ENCODE data around the gene C19orf33. TPM values are rescaled to one million over a fixed set of nuclear protein-coding genes. Genes with fewer than 3 reads are reported as not detected.

The C19orf33 gene
- total and polyA plus RNA-seq, 2 experiments from 2014 or later: 58.9 to 72.2 TPM

DNA sequence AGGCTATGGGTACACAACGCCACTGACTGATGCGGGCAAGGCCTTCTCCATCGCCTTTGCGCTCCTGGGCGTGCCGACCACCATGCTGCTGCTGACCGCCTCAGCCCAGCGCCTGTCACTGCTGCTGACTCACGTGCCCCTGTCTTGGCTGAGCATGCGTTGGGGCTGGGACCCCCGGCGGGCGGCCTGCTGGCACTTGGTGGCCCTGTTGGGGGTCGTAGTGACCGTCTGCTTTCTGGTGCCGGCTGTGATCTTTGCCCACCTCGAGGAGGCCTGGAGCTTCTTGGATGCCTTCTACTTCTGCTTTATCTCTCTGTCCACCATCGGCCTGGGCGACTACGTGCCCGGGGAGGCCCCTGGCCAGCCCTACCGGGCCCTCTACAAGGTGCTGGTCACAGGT, 22.5 kb downstream of the C19orf33 start:
- no peaks in the 10 kb centered on the region for H3K4me1 ChIP-seq (ENCODE audit: insufficient read depth)
- DNase-seq (ENCODE audit: low spot score) (no peak), ATAC-seq (no peak)
- no peaks in the 10 kb centered on the region for H4K20me1 ChIP-seq (replicated peaks; ENCODE audit: insufficient read depth)
- H3K4me3 ChIP-seq: no peak overlapping the region
- Mint-ChIP-seq H3K27me3 (ENCODE audit: insufficient read depth, low read depth, poor library complexity) (peaks cover 6% of the 10 kb centered on the region), H3K4me1 (peaks cover 1% of the 10 kb centered on the region; the same call in 2 of the 3 replicates), H3K27ac (no peak overlapping the region), H3K4me3 (no peak overlapping the region), H3K36me3 (ENCODE audit: low read depth) (peaks cover 6% of the 10 kb centered on the region; the same call in 2 of the 3 replicates), H3K9me3 (no peaks in the 10 kb centered on the region; the same call in 2 of the 3 replicates)
- no peaks in the 10 kb centered on the region for H3K79me2 ChIP-seq (replicated peaks; ENCODE audit: insufficient read depth)
- H3F3A ChIP-seq (replicated peaks; ENCODE audit: low read depth): 0 out of 2 replicates have a peak, but pooled peaks cover 2% of the 10 kb centered on the region
- H3K9me2 ChIP-seq (ENCODE audit: insufficient read depth): no peaks in the 10 kb centered on the region
- TF ChIP-seq POLR2AphosphoS5 (IDR thresholded peaks at IDR 0.05; ENCODE audit: low read depth) (no peak), ZNF114 (CRISPR knock-in tag; IDR thresholded peaks at IDR 0.05) (no peak), CREB1 (CRISPR knock-in tag; IDR thresholded peaks at IDR 0.05; ENCODE audit: low read depth) (no peak), STAT1 (IDR thresholded peaks at IDR 0.05; ENCODE audit: unreplicated experiment) (no peak), EZH2 (IDR thresholded peaks at IDR 0.05; ENCODE audit: low read depth, unreplicated experiment) (no peak), EZH2phosphoT487 (IDR thresholded peaks at IDR 0.05; ENCODE audit: unreplicated experiment) (no peak), JUNB (IDR thresholded peaks at IDR 0.05; ENCODE audit: unreplicated experiment) (no peak), ZNF331 (CRISPR knock-in tag; IDR thresholded peaks at IDR 0.05; ENCODE audit: low read depth) (no peak), NANOG (IDR thresholded peaks at IDR 0.05; ENCODE audit: borderline replicate concordance) (no peak)
- TF ChIP-seq, protein P1, sequence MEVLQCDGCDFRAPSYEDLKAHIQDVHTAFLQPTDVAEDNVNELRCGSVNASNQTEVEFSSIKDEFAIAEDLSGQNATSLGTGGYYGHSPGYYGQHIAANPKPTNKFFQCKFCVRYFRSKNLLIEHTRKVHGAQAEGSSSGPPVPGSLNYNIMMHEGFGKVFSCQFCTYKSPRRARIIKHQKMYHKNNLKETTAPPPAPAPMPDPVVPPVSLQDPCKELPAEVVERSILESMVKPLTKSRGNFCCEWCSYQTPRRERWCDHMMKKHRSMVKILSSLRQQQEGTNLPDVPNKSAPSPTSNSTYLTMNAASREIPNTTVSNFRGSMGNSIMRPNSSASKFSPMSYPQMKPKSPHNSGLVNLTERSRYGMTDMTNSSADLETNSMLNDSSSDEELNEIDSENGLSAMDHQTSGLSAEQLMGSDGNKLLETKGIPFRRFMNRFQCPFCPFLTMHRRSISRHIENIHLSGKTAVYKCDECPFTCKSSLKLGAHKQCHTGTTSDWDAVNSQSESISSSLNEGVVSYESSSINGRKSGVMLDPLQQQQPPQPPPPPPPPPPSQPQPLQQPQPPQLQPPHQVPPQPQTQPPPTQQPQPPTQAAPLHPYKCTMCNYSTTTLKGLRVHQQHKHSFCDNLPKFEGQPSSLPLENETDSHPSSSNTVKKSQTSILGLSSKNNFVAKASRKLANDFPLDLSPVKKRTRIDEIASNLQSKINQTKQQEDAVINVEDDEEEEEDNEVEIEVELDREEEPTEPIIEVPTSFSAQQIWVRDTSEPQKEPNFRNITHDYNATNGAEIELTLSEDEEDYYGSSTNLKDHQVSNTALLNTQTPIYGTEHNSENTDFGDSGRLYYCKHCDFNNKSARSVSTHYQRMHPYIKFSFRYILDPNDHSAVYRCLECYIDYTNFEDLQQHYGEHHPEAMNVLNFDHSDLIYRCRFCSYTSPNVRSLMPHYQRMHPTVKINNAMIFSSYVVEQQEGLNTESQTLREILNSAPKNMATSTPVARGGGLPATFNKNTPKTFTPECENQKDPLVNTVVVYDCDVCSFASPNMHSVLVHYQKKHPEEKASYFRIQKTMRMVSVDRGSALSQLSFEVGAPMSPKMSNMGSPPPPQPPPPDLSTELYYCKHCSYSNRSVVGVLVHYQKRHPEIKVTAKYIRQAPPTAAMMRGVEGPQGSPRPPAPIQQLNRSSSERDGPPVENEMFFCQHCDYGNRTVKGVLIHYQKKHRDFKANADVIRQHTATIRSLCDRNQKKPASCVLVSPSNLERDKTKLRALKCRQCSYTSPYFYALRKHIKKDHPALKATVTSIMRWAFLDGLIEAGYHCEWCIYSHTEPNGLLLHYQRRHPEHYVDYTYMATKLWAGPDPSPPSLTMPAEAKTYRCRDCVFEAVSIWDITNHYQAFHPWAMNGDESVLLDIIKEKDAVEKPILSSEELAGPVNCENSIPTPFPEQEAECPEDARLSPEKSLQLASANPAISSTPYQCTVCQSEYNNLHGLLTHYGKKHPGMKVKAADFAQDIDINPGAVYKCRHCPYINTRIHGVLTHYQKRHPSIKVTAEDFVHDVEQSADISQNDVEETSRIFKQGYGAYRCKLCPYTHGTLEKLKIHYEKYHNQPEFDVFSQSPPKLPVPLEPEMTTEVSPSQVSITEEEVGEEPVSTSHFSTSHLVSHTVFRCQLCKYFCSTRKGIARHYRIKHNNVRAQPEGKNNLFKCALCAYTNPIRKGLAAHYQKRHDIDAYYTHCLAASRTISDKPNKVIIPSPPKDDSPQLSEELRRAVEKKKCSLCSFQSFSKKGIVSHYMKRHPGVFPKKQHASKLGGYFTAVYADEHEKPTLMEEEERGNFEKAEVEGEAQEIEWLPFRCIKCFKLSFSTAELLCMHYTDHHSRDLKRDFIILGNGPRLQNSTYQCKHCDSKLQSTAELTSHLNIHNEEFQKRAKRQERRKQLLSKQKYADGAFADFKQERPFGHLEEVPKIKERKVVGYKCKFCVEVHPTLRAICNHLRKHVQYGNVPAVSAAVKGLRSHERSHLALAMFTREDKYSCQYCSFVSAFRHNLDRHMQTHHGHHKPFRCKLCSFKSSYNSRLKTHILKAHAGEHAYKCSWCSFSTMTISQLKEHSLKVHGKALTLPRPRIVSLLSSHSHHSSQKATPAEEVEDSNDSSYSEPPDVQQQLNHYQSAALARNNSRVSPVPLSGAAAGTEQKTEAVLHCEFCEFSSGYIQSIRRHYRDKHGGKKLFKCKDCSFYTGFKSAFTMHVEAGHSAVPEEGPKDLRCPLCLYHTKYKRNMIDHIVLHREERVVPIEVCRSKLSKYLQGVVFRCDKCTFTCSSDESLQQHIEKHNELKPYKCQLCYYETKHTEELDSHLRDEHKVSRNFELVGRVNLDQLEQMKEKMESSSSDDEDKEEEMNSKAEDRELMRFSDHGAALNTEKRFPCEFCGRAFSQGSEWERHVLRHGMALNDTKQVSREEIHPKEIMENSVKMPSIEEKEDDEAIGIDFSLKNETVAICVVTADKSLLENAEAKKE (CRISPR knock-in tag; IDR thresholded peaks at IDR 0.05): no peak
- TF ChIP-seq, protein P2, sequence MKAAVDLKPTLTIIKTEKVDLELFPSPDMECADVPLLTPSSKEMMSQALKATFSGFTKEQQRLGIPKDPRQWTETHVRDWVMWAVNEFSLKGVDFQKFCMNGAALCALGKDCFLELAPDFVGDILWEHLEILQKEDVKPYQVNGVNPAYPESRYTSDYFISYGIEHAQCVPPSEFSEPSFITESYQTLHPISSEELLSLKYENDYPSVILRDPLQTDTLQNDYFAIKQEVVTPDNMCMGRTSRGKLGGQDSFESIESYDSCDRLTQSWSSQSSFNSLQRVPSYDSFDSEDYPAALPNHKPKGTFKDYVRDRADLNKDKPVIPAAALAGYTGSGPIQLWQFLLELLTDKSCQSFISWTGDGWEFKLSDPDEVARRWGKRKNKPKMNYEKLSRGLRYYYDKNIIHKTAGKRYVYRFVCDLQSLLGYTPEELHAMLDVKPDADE (IDR thresholded peaks at IDR 0.05): no peak
- TF ChIP-seq, protein P3, sequence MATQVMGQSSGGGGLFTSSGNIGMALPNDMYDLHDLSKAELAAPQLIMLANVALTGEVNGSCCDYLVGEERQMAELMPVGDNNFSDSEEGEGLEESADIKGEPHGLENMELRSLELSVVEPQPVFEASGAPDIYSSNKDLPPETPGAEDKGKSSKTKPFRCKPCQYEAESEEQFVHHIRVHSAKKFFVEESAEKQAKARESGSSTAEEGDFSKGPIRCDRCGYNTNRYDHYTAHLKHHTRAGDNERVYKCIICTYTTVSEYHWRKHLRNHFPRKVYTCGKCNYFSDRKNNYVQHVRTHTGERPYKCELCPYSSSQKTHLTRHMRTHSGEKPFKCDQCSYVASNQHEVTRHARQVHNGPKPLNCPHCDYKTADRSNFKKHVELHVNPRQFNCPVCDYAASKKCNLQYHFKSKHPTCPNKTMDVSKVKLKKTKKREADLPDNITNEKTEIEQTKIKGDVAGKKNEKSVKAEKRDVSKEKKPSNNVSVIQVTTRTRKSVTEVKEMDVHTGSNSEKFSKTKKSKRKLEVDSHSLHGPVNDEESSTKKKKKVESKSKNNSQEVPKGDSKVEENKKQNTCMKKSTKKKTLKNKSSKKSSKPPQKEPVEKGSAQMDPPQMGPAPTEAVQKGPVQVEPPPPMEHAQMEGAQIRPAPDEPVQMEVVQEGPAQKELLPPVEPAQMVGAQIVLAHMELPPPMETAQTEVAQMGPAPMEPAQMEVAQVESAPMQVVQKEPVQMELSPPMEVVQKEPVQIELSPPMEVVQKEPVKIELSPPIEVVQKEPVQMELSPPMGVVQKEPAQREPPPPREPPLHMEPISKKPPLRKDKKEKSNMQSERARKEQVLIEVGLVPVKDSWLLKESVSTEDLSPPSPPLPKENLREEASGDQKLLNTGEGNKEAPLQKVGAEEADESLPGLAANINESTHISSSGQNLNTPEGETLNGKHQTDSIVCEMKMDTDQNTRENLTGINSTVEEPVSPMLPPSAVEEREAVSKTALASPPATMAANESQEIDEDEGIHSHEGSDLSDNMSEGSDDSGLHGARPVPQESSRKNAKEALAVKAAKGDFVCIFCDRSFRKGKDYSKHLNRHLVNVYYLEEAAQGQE (IDR thresholded peaks at IDR 0.05; ENCODE audit: unreplicated experiment): no peak
- TF ChIP-seq, protein P4, sequence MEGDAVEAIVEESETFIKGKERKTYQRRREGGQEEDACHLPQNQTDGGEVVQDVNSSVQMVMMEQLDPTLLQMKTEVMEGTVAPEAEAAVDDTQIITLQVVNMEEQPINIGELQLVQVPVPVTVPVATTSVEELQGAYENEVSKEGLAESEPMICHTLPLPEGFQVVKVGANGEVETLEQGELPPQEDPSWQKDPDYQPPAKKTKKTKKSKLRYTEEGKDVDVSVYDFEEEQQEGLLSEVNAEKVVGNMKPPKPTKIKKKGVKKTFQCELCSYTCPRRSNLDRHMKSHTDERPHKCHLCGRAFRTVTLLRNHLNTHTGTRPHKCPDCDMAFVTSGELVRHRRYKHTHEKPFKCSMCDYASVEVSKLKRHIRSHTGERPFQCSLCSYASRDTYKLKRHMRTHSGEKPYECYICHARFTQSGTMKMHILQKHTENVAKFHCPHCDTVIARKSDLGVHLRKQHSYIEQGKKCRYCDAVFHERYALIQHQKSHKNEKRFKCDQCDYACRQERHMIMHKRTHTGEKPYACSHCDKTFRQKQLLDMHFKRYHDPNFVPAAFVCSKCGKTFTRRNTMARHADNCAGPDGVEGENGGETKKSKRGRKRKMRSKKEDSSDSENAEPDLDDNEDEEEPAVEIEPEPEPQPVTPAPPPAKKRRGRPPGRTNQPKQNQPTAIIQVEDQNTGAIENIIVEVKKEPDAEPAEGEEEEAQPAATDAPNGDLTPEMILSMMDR (conservative IDR thresholded peaks at IDR 0.05; ENCODE audit: low read depth in 2 of 2): no peak
- H3K4me2 ChIP-seq: no peak overlapping the region
- 0 out of 2 replicates have a peak, but pooled peaks cover 5% of the 10 kb centered on the region for H3K36me3 ChIP-seq (ENCODE audit: insufficient read depth)
- H3K27ac ChIP-seq (ENCODE audit: low read depth): no peak overlapping the region
- no peaks in the 10 kb centered on the region for H3K27me3 ChIP-seq (ENCODE audit: insufficient read depth)
- no peak overlapping the region for H2AFZ ChIP-seq

All from GM23338 (cell line).